ENCODE measurements around the gene IREB2. TPM values are rescaled to one million over a fixed set of nuclear protein-coding genes. Genes with fewer than 3 reads are reported as not detected.

IREB2 gene
- total and polyA plus RNA-seq, 2 of the 13 experiments (the other 11 are each of a cell fraction or from before 2014, with no cell fraction given), result 24.2 to 30.4 TPM

GRCh38 chr15:78540141-78540870, 102.3 kb downstream of the IREB2 start, which contains the start of gene PSMA4 (continued):
- TF ChIP-seq ZNF781 (CRISPR knock-in tag; IDR thresholded peaks at IDR 0.05; ENCODE audit: borderline replicate concordance, not compliant biosample characterization) (no peak), FOXM1 (CRISPR knock-in tag; IDR thresholded peaks at IDR 0.05) (no peak), ZKSCAN8 (CRISPR knock-in tag; IDR thresholded peaks at IDR 0.05; ENCODE audit: borderline replicate concordance) (no peak), ZNF75D (CRISPR knock-in tag; IDR thresholded peaks at IDR 0.05; ENCODE audit: borderline replicate concordance) (no peak), ZNF362 (CRISPR knock-in tag; IDR thresholded peaks at IDR 0.05; ENCODE audit: borderline replicate concordance) (no peak), TEAD2 (CRISPR knock-in tag; IDR thresholded peaks at IDR 0.05) (no peak), HNRNPL (IDR thresholded peaks at IDR 0.05; ENCODE audit: low read depth, low read length) (peak; percentile 68; the same call in 1 of the 2 replicates), SIX4 (CRISPR knock-in tag; IDR thresholded peaks at IDR 0.05) (no peak), ZNF18 (CRISPR knock-in tag; IDR thresholded peaks at IDR 0.05; ENCODE audit: insufficient replicate concordance) (peak; percentile 45), HDAC2 (CRISPR knock-in tag; IDR thresholded peaks at IDR 0.05) (peak; percentile 31; the same call in 1 of the 2 replicates), CAMTA2 (CRISPR knock-in tag; IDR thresholded peaks at IDR 0.05; ENCODE audit: borderline replicate concordance) (no peak), ISX (CRISPR knock-in tag; conservative IDR thresholded peaks at IDR 0.05) (no peak; the same call in 1 of the 2 replicates), RFX3 (CRISPR knock-in tag; IDR thresholded peaks at IDR 0.05) (no peak), RBAK (CRISPR knock-in tag; IDR thresholded peaks at IDR 0.05) (0 out of 2 replicates have a peak, but pooled peaks have one; percentile 7), RXRB (CRISPR knock-in tag; IDR thresholded peaks at IDR 0.05; ENCODE audit: borderline replicate concordance) (no peak; the same call in 1 of the 2 replicates), THRA (CRISPR knock-in tag; IDR thresholded peaks at IDR 0.05; ENCODE audit: borderline replicate concordance) (peak; percentile 57; the same call in 1 of the 2 replicates), ZNF83 (CRISPR knock-in tag; IDR thresholded peaks at IDR 0.05; ENCODE audit: borderline replicate concordance) (no peak), ERF (CRISPR knock-in tag; IDR thresholded peaks at IDR 0.05) (peak; percentile 32; the same call in 1 of the 2 replicates), ZXDC (CRISPR knock-in tag; IDR thresholded peaks at IDR 0.05) (0 out of 2 replicates have a peak, but pooled peaks have one; percentile 51), XRCC5 (optimal IDR thresholded peaks at IDR 0.05; ENCODE audit: low read length) (peak; percentile 62), ZNF543 (CRISPR knock-in tag; IDR thresholded peaks at IDR 0.05) (0 out of 2 replicates have a peak, but pooled peaks have one; percentile 8)

All from HepG2 (cell line).